Neural progenitor cell (in vitro differentiated cells): Measurements from ENCODE around the gene ZNF784. TPM values are rescaled to one million over a fixed set of nuclear protein-coding genes. Genes with fewer than 3 reads are reported as not detected.
"Not testable (repeated sequence)": the region's sequence is repeated elsewhere in the genome, so short reads cannot be mapped to it uniquely, and the experiment has no call there.

ENCODE experiments used
- DNase-seq: peaks from one replicate; pipeline ENCODE4 v3.0.0-alpha.2; 2016; ENCODE audit warnings: low spot score
- H2AFZ ChIP-seq: fragments of 200-600 bp; sonication (generic); replicated peaks from 2 replicates; pipeline ENCODE4 v1.6.1; 2016; ENCODE audit warnings: antibody characterized with exemption
- H3F3A ChIP-seq: fragments of 200-600 bp; sonication (generic); 2 replicates; pipeline ENCODE4 v1.6.1; 2016; ENCODE audit warnings: antibody characterized with exemption, low read depth
- H3K27ac ChIP-seq: fragments of 200-600 bp; sonication (generic); 2 replicates; pipeline ENCODE4 v1.5.1; 2016; ENCODE audit warnings: mild to moderate bottlenecking
- H3K27me3 ChIP-seq: fragments of 200-600 bp; sonication (generic); 2 replicates; pipeline ENCODE4 v1.6.1; 2016; ENCODE audit warnings: mild to moderate bottlenecking, moderate library complexity
- H3K36me3 ChIP-seq: fragments of 200-600 bp; sonication (generic); 2 replicates; pipeline ENCODE4 v1.5.1; 2016
- H3K4me1 ChIP-seq: fragments of 200-600 bp; sonication (generic); 2 replicates; pipeline ENCODE4 v1.6.1; 2016; ENCODE audit warnings: mixed run types
- H3K4me2 ChIP-seq: fragments of 200-600 bp; sonication (generic); 2 replicates; pipeline ENCODE4 v1.6.1; 2016
- H3K4me3 ChIP-seq: fragments of 200-600 bp; sonication (generic); 2 replicates; pipeline ENCODE4 v1.5.1; 2016
- H3K79me2 ChIP-seq: fragments of 200-600 bp; sonication (generic); 2 replicates; pipeline ENCODE4 v1.6.1; 2016; ENCODE audit warnings: low read depth
- H3K9ac ChIP-seq: fragments of 200-600 bp; sonication (generic); 2 replicates; pipeline ENCODE4 v1.6.1; 2016
- H3K9me3 ChIP-seq: fragments of 200-600 bp; sonication (generic); 2 replicates; pipeline ENCODE4 v1.5.1; 2016; ENCODE audit warnings: low read depth
- H4K20me1 ChIP-seq: fragments of 200-600 bp; sonication (generic); 2 replicates; pipeline ENCODE4 v1.6.1; 2016; ENCODE audit warnings: low read depth
- H3K27ac Mint-ChIP-seq: 3 replicates; pipeline ENCODE4 v1.8.0; 2021; ENCODE audit warnings: mixed read lengths
- H3K27me3 Mint-ChIP-seq: 2 replicates; pipeline ENCODE4 v1.8.0; 2022; ENCODE audit warnings: low read depth, mild to moderate bottlenecking, inconsistent platforms, moderate library complexity, mixed read lengths; ENCODE audit not compliant: insufficient read depth
- H3K36me3 Mint-ChIP-seq: 3 replicates; pipeline ENCODE4 v1.8.0; 2021; ENCODE audit warnings: mixed read lengths
- H3K4me1 Mint-ChIP-seq: 3 replicates; pipeline ENCODE4 v1.8.0; 2021; ENCODE audit warnings: mixed read lengths
- H3K4me3 Mint-ChIP-seq: 3 replicates; pipeline ENCODE4 v1.8.0; 2021; ENCODE audit warnings: mild to moderate bottlenecking, moderate library complexity, mixed read lengths
- H3K9me3 Mint-ChIP-seq: 3 replicates; pipeline ENCODE4 v1.8.0; 2020; ENCODE audit warnings: mixed read lengths
- CTCF ChIP-seq: fragments of 200-600 bp; sonication (generic); IDR thresholded peaks from 2 replicates; pipeline ENCODE4 v1.5.1; 2017; ENCODE audit warnings: antibody characterized with exemption, mild to moderate bottlenecking
- EZH2 ChIP-seq: fragments of 200-600 bp; sonication (generic); IDR thresholded peaks from 2 replicates; pipeline ENCODE4 v1.6.1; 2017; ENCODE audit warnings: antibody characterized with exemption, mild to moderate bottlenecking, moderate library complexity
- EZH2phosphoT487 ChIP-seq: fragments of 200-600 bp; sonication (generic); IDR thresholded peaks from 2 replicates; pipeline ENCODE4 v1.6.1; 2017; ENCODE audit warnings: antibody characterized with exemption
- total RNA-seq: library from RNA; depleted of rRNA; stranded (reverse); fragments of >200 nt; gene quantifications from 2 replicates; pipeline ENCODE4 v1.2.3, GENCODE V29; 2015; ENCODE audit warnings: low replicate concordance

ZNF784 gene
- total RNA-seq, 1 donor from 2014 or later, result 3.9 TPM

DNA sequence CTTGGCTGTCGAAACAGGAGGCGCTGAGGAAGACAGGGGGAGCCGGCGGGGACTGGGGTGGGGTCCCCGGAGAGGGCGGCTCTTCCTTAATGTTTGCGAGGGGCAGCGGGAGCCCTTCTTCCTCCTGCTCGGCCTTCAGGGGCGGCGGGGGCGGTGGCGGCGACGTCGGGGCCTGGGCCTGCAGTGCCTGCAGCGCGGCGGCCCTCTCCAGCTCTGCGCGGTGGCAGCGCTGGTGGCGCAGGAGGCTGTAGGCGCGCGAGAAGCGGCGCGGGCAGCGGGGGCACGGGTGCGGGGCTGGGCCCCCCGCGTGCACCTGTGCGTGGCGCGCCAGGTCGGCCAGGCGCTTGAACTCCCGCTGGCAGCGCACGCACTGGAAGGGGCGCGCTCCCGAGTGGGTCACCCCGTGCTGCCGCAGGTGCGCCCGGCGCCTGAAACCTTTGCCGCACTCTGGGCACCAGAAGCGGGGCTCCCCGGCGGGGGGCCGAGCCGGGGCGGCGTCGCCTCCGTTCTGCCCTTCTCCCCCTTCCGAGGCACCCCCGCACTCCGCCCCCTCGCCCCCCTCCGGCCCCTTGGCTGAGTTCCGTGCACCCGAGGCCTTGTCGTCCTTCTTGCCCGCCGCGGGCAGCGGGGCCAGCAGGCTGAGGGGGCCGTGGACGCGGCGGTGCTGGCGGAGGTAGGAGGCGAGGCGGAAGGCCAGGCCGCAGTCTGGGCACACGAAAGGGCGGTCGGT, 46.2 kb downstream of the ZNF784 start:
- Histone ChIP-seq H3K9ac (no peak overlapping the region), H4K20me1 (peaks cover 9% of the 10 kb centered on the region), H3K79me2 (peaks cover 22% of the 10 kb centered on the region), H3K9me3 (no peaks in the 10 kb centered on the region), H3K4me3 (no peak overlapping the region), H3K4me2 (no peak overlapping the region), H2AFZ (no peak overlapping the region), H3K36me3 (no peaks in the 10 kb centered on the region), H3K4me1 (no peaks in the 10 kb centered on the region), H3K27me3 (no peaks in the 10 kb centered on the region), H3F3A (peaks cover 21% of the 10 kb centered on the region), H3K27ac (no peak overlapping the region)
- peaks cover 12% of the 10 kb centered on the region for H3K36me3 Mint-ChIP-seq
- H3K4me1 Mint-ChIP-seq, result peaks cover 11% of the 10 kb centered on the region
- no peak overlapping the region for H3K27ac Mint-ChIP-seq
- H3K9me3 Mint-ChIP-seq, result no peaks in the 10 kb centered on the region
- no peak overlapping the region for H3K4me3 Mint-ChIP-seq
- H3K27me3 Mint-ChIP-seq, result peaks cover 2% of the 10 kb centered on the region
- DNase-seq, result no peak
- TF ChIP-seq CTCF, result no peak
- TF ChIP-seq EZH2phosphoT487, result no peak
- no peak for TF ChIP-seq EZH2

DNA sequence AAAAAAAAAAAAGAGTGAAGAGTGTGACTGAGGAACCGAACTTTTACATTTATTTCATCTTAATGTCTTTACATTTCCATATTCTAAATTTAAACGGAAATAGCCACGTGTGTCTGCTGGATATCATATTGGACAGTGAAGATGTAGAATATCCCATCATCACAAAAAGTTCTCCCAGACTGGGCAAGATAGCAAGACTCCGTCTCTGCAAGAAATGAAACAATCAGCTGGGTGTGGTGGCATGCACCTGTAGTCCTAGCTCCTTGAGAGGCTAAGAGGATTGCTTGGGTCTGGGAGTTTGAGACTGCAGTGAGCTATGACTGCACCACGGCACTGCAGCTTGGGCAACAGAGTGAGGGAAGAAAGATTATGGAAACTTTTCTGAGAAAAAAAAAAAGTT, 47.6 kb downstream of the ZNF784 start:
- Histone ChIP-seq H4K20me1 (peaks cover 9% of the 10 kb centered on the region), H3K36me3 (no peaks in the 10 kb centered on the region), H3K79me2 (peaks cover 22% of the 10 kb centered on the region), H3K27me3 (no peaks in the 10 kb centered on the region), H3F3A (peaks cover 18% of the 10 kb centered on the region), H3K4me2 (no peak overlapping the region), H3K9ac (no peak overlapping the region), H3K4me3 (no peak overlapping the region), H2AFZ (no peak overlapping the region), H3K9me3 (no peaks in the 10 kb centered on the region), H3K27ac (no peak overlapping the region), H3K4me1 (no peaks in the 10 kb centered on the region)
- TF ChIP-seq EZH2phosphoT487 (no peak), CTCF (no peak), EZH2 (no peak)
- no peak overlapping the region for H3K27ac Mint-ChIP-seq
- H3K9me3 Mint-ChIP-seq, result no peaks in the 10 kb centered on the region
- H3K27me3 Mint-ChIP-seq, result peaks cover 2% of the 10 kb centered on the region
- peaks cover 12% of the 10 kb centered on the region for H3K36me3 Mint-ChIP-seq
- peaks cover 7% of the 10 kb centered on the region for H3K4me1 Mint-ChIP-seq
- peak overlapping the region; percentile 56 for H3K4me3 Mint-ChIP-seq
- no peak for DNase-seq

- not testable (repeated sequence) for H3K27me3 Mint-ChIP-seq, H3K4me1 ChIP-seq, H3K79me2 ChIP-seq, H3K36me3 ChIP-seq, DNase-seq, H3K4me1 Mint-ChIP-seq, H3K4me2 ChIP-seq, H3K9ac ChIP-seq, H3K27ac Mint-ChIP-seq, H3K4me3 Mint-ChIP-seq, H4K20me1 ChIP-seq, H3K27ac ChIP-seq, H2AFZ ChIP-seq, H3K27me3 ChIP-seq, H3K9me3 Mint-ChIP-seq, H3K9me3 ChIP-seq, H3K4me3 ChIP-seq
- H3F3A ChIP-seq, result peaks cover 10% of the 10 kb centered on the region
- H3K36me3 Mint-ChIP-seq, result peaks cover 12% of the 10 kb centered on the region
Measured at GRCh38 chr19:55573929-55574328, 50.4 kb downstream of the ZNF784 start.

Other genes starting within 250 kb of the ZNF784 start
- gene TMEM190, start 247.7 kb downstream of the ZNF784 start, total RNA-seq, result not detected in 2 replicates
- 0.15 TPM in 1 of 2 replicates, not detected in the other for gene TMEM238, start 240.3 kb downstream of the ZNF784 start, total RNA-seq
- 1,017 and 1,124 TPM in 2 replicates for gene RPL28, start 238.6 kb downstream of the ZNF784 start, total RNA-seq
- 118 and 159 TPM in 2 replicates for gene UBE2S, start 216.8 kb downstream of the ZNF784 start, total RNA-seq
- 0.09 and 0.21 TPM in 2 replicates for gene SHISA7, start 181.3 kb downstream of the ZNF784 start, total RNA-seq
- 14.8 and 34.4 TPM in 2 replicates for gene ISOC2, start 162.9 kb downstream of the ZNF784 start, total RNA-seq
- not detected in 2 replicates for gene C19orf85, start 159.8 kb downstream of the ZNF784 start, total RNA-seq
- 5.0 TPM in 1 of 2 replicates, not detected in the other for gene ZNF628, start 147.9 kb downstream of the ZNF784 start, total RNA-seq
- 16.2 and 49.2 TPM in 2 replicates for gene NAT14, start 139.4 kb downstream of the ZNF784 start, total RNA-seq
- 0.56 TPM in 1 of 2 replicates, not detected in the other for gene SSC5D, start 136.1 kb downstream of the ZNF784 start, total RNA-seq
- 6.2 TPM in 1 of 2 replicates, not detected in the other for gene SBK2, start 87.4 kb downstream of the ZNF784 start, total RNA-seq
- gene SBK3, start 79.0 kb downstream of the ZNF784 start, total RNA-seq, result 3.3 and 15.1 TPM in 2 replicates
- 2.1 and 15.2 TPM in 2 replicates for gene ZNF579, start 43.7 kb downstream of the ZNF784 start, total RNA-seq
- 4.8 and 10.8 TPM in 2 replicates for gene FIZ1, start 25.0 kb downstream of the ZNF784 start, total RNA-seq
- gene ZNF524, start 24.3 kb downstream of the ZNF784 start, total RNA-seq, result 3.2 and 5.4 TPM in 2 replicates
- 0.49 and 4.5 TPM in 2 replicates for gene ZNF865, start 18.9 kb downstream of the ZNF784 start, total RNA-seq
- 2.8 and 13.4 TPM in 2 replicates for gene ZNF580, start 16.4 kb upstream of the ZNF784 start, total RNA-seq
- 12.2 and 32.4 TPM in 2 replicates for gene ZNF581, start 19.1 kb upstream of the ZNF784 start, total RNA-seq
- 7.6 and 24.9 TPM in 2 replicates for gene CCDC106, start 23.6 kb upstream of the ZNF784 start, total RNA-seq
- gene U2AF2, start 30.5 kb upstream of the ZNF784 start, total RNA-seq, result 124 and 238 TPM in 2 replicates
- 16.1 and 75.0 TPM in 2 replicates for gene EPN1, start 50.7 kb upstream of the ZNF784 start, total RNA-seq
- not detected in 2 replicates for gene NLRP9, start 113.8 kb upstream of the ZNF784 start, total RNA-seq
- gene RFPL4A, start 134.5 kb upstream of the ZNF784 start, total RNA-seq, result not detected in 2 replicates
- not detected in 2 replicates for gene RFPL4AL1, start 144.6 kb upstream of the ZNF784 start, total RNA-seq
- not detected in 2 replicates for gene NLRP11, start 207.4 kb upstream of the ZNF784 start, total RNA-seq
- gene NLRP4, start 212.0 kb upstream of the ZNF784 start, total RNA-seq, result not detected in 2 replicates